Hepatocyte (in vitro differentiated cells): ENCODE results near the gene CBARP.

Experiments used
- EZH2 ChIP-seq: fragments of 200-600 bp; sonication (generic); IDR thresholded peaks from 2 replicates; pipeline ENCODE4 v1.6.1; 2016; ENCODE audit warnings: antibody characterized with exemption, mild to moderate bottlenecking, borderline replicate concordance
- EZH2phosphoT487 ChIP-seq: fragments of 200-600 bp; sonication (generic); IDR thresholded peaks from one replicate; pipeline ENCODE4 v1.6.1; 2018; ENCODE audit warnings: antibody characterized with exemption, mild to moderate bottlenecking, low read depth, moderate library complexity; ENCODE audit not compliant: unreplicated experiment, severe bottlenecking
- TF ChIP-seq, protein P1 (sequence below): fragments of 200-600 bp; sonication (generic); IDR thresholded peaks from 2 replicates; pipeline ENCODE4 v1.5.1; 2016; ENCODE audit warnings: antibody characterized with exemption, mild to moderate bottlenecking; ENCODE audit not compliant: poor library complexity

DNA sequence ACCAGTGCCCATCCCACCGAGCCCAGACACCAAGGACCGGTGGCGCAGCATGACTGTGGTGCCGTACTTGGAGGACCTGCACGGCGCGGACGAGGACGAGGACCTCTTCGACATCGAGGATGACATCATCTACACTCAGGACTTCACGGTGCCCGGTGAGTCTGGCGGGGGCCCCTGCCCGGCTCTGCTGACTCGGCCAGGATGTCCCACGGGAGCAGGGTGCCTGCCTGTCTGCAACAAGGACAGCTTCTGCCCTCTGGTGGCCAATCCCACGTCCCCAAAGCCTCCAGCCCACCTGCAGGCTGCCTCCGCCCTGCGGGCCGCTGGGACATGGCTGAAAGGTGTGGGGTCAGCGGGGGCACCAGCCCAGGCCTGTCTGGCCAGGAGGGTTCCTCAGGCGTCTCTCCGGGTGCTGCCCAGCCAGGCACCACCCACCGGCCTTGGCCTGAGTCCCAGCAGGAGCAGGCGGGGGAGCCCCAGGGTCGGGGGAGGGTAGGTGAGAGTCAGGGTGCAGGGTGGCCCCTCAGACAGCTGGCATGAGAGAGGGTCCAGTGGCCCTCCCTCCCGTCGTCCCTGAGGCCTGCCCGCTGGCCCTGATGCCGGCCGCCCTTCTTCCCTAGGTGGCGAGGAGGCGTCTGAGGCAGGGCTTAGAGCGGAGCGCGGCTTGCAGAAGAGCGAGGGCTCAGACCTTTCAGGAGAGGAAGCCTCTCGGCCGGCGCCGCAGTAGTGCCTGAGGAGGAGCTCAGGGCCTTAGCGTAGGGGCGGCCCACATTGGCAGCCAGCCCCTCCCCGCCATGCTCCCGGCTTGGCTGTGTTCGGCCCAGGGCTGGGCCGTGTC, 14.6 kb downstream of the CBARP start:
- TF ChIP-seq, protein P1, sequence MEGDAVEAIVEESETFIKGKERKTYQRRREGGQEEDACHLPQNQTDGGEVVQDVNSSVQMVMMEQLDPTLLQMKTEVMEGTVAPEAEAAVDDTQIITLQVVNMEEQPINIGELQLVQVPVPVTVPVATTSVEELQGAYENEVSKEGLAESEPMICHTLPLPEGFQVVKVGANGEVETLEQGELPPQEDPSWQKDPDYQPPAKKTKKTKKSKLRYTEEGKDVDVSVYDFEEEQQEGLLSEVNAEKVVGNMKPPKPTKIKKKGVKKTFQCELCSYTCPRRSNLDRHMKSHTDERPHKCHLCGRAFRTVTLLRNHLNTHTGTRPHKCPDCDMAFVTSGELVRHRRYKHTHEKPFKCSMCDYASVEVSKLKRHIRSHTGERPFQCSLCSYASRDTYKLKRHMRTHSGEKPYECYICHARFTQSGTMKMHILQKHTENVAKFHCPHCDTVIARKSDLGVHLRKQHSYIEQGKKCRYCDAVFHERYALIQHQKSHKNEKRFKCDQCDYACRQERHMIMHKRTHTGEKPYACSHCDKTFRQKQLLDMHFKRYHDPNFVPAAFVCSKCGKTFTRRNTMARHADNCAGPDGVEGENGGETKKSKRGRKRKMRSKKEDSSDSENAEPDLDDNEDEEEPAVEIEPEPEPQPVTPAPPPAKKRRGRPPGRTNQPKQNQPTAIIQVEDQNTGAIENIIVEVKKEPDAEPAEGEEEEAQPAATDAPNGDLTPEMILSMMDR: peak; percentile 48
- TF ChIP-seq EZH2 (no peak), EZH2phosphoT487 (no peak)
